ENCODE measurements around the gene SP140. TPM values are rescaled to one million over a fixed set of nuclear protein-coding genes. Genes with fewer than 3 reads are reported as not detected.

SP140 gene
- total and polyA plus RNA-seq, 2 experiments from 2014 or later: 0.40 to 0.53 TPM

DNA sequence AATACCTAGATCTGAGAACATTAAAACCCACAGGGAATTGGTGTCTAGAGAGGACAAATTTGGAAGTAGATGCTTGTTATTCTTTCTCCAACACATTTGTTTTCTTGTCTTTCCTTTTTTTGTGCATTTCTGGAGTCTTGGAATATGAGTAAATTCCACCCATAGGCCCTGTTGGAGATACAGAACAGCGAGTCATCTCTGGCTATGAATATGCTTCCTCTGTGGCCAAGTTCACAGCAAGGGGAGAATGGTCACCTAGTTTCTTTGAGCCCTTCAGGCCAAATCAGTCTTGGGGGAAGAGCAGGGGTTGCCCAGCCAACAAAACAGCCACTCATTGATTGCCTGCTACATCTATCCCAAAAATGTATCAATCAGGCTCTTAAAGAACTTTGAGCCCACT, 132.8 kb downstream of the SP140 start:
- WGBS (ENCODE audit: low lambda C conversion rate, missing lambda C conversion rate): 94% methylated on average over 1 of the region's 1 CpG

DNA sequence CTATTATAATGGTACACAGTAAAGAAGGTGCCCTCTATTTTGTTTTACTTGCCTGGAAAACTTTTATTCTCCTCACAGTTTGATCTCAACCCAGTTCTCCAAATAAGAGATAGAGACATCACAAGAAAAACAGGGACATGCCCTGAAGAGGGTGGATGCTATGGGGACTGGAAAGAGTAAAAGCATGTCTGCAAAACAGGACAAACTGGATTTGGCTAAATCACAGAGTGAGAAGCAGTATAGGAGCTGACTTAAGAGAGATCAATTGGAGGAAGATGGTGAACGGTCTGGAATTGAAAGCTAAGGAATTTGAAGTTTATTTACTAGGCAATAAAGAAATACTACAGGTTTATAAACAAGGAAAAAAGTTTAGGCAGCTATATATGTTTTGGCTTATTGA, 134.5 kb downstream of the SP140 start:
- no peaks in the 10 kb centered on the region for H3K36me3 ChIP-seq (replicated peaks; ENCODE audit: insufficient read depth, low read depth)
- no peak overlapping the region for H3K4me2 ChIP-seq
- 36% methylated on average over 1 of the region's 1 CpG for whole genome bisulfite sequencing (ENCODE audit: low lambda C conversion rate, missing lambda C conversion rate)
- no peaks in the 10 kb centered on the region for H3K4me1 ChIP-seq (ENCODE audit: insufficient read depth)
- H3K79me2 ChIP-seq: no peaks in the 10 kb centered on the region
- H3K27ac ChIP-seq: no peak overlapping the region
- TF ChIP-seq EZH2phosphoT487 (IDR thresholded peaks at IDR 0.05; ENCODE audit: low read depth, severe bottlenecking, unreplicated experiment) (no peak), EZH2 (IDR thresholded peaks at IDR 0.05; ENCODE audit: borderline replicate concordance) (no peak)
- TF ChIP-seq, protein P1, sequence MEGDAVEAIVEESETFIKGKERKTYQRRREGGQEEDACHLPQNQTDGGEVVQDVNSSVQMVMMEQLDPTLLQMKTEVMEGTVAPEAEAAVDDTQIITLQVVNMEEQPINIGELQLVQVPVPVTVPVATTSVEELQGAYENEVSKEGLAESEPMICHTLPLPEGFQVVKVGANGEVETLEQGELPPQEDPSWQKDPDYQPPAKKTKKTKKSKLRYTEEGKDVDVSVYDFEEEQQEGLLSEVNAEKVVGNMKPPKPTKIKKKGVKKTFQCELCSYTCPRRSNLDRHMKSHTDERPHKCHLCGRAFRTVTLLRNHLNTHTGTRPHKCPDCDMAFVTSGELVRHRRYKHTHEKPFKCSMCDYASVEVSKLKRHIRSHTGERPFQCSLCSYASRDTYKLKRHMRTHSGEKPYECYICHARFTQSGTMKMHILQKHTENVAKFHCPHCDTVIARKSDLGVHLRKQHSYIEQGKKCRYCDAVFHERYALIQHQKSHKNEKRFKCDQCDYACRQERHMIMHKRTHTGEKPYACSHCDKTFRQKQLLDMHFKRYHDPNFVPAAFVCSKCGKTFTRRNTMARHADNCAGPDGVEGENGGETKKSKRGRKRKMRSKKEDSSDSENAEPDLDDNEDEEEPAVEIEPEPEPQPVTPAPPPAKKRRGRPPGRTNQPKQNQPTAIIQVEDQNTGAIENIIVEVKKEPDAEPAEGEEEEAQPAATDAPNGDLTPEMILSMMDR (IDR thresholded peaks at IDR 0.05; ENCODE audit: poor library complexity): no peak
- H2AFZ ChIP-seq: no peak overlapping the region
- H3K4me3 ChIP-seq: no peak overlapping the region
- H3K9me3 ChIP-seq (ENCODE audit: low read depth): no peaks in the 10 kb centered on the region
- no peaks in the 10 kb centered on the region for H3K9me2 ChIP-seq (replicated peaks; ENCODE audit: insufficient read depth)
- no peaks in the 10 kb centered on the region for H3K27me3 ChIP-seq
- DNase-seq (ENCODE audit: low spot score): no peak
- H4K20me1 ChIP-seq (ENCODE audit: insufficient read depth, poor library complexity, severe bottlenecking): no peaks in the 10 kb centered on the region

More for the DNA sequence above, 132.8 kb downstream of the SP140 start:
- Histone ChIP-seq H3K79me2 (no peaks in the 10 kb centered on the region), H2AFZ (no peak overlapping the region), H4K20me1 (ENCODE audit: insufficient read depth, poor library complexity, severe bottlenecking) (no peaks in the 10 kb centered on the region), H3K27me3 (no peaks in the 10 kb centered on the region), H3K4me1 (ENCODE audit: insufficient read depth) (no peaks in the 10 kb centered on the region), H3K9me2 (replicated peaks; ENCODE audit: insufficient read depth) (no peaks in the 10 kb centered on the region), H3K4me3 (no peak overlapping the region), H3K9me3 (ENCODE audit: low read depth) (no peaks in the 10 kb centered on the region), H3K4me2 (no peak overlapping the region), H3K27ac (no peak overlapping the region), H3K36me3 (replicated peaks; ENCODE audit: insufficient read depth, low read depth) (no peaks in the 10 kb centered on the region)
- DNase-seq (ENCODE audit: low spot score): no peak
- TF ChIP-seq EZH2phosphoT487 (IDR thresholded peaks at IDR 0.05; ENCODE audit: low read depth, severe bottlenecking, unreplicated experiment) (no peak), EZH2 (IDR thresholded peaks at IDR 0.05; ENCODE audit: borderline replicate concordance) (no peak)
- TF ChIP-seq, protein P1 (IDR thresholded peaks at IDR 0.05; ENCODE audit: poor library complexity): no peak

DNA sequence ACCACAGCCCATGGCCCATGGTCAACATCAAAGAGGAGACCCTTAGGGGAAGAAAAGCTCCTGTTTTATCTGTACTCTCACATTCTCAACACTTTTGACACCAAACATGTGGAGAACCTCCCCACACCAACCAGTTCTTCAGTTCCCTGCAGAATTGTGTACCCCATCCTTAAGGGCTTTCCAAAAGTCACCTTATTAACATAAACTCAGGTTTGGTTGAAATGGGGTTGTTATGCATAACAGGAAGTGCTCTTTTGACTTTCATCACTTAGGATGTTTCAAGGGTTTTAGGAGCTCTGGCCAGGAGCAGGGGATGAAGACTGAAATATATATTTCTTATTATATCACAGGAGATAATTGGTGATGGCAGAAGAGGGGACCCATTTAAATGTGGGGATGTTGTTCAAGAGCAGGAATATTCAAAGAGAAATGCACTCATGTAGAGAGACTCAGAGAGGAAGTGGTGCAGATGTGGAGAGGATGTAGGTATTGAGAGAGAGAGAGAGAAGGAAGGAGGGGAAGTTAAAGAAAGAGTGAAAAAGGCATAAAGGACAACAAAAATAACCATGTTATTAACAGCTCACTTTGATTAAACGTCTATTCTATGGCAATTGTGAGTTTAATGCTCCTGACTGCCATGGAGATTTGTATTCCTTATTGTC, 136.6 kb downstream of the SP140 start:
- Histone ChIP-seq H3K27ac (no peak overlapping the region), H3K9me3 (ENCODE audit: low read depth) (no peaks in the 10 kb centered on the region), H4K20me1 (ENCODE audit: insufficient read depth, poor library complexity, severe bottlenecking) (no peaks in the 10 kb centered on the region), H3K4me1 (ENCODE audit: insufficient read depth) (no peaks in the 10 kb centered on the region), H3K27me3 (no peaks in the 10 kb centered on the region), H3K36me3 (replicated peaks; ENCODE audit: insufficient read depth, low read depth) (no peaks in the 10 kb centered on the region), H3K9me2 (replicated peaks; ENCODE audit: insufficient read depth) (no peaks in the 10 kb centered on the region), H3K79me2 (no peaks in the 10 kb centered on the region), H2AFZ (no peak overlapping the region), H3K4me3 (no peak overlapping the region), H3K4me2 (no peak overlapping the region)
- TF ChIP-seq EZH2phosphoT487 (IDR thresholded peaks at IDR 0.05; ENCODE audit: low read depth, severe bottlenecking, unreplicated experiment): no peak
- TF ChIP-seq, protein P1 (IDR thresholded peaks at IDR 0.05; ENCODE audit: poor library complexity): no peak
- DNase-seq (ENCODE audit: low spot score): no peak
- WGBS (ENCODE audit: low lambda C conversion rate, missing lambda C conversion rate): 56% methylated on average over 1 of the region's 1 CpG

Other genes with a start within 250 kb of the SP140 start
- 1.8 and 2.1 TPM in 2 replicates for gene SLC16A14, start 156.8 kb upstream of the SP140 start, total RNA-seq
- 0.79 and 1.3 TPM in 2 replicates for gene SLC16A14, start 156.8 kb upstream of the SP140 start, polyA plus RNA-seq
- gene SP110, start 5.8 kb upstream of the SP140 start, total RNA-seq: 5.1 and 15.9 TPM in 2 replicates
- 10.9 and 14.5 TPM in 2 replicates for gene SP110, start 5.8 kb upstream of the SP140 start, polyA plus RNA-seq
- 4.0 and 8.1 TPM in 2 replicates for gene SP140L, start 101.5 kb downstream of the SP140 start, total RNA-seq
- gene SP140L, start 101.5 kb downstream of the SP140 start, polyA plus RNA-seq: 7.1 and 11.5 TPM in 2 replicates
- gene SP100, start 190.5 kb downstream of the SP140 start, total RNA-seq: 41.5 and 42.2 TPM in 2 replicates
- 30.5 and 39.9 TPM in 2 replicates for gene SP100, start 190.5 kb downstream of the SP140 start, polyA plus RNA-seq

Data from hepatocyte (in vitro differentiated cells).